GM19455 (cell line): Measurements from ENCODE around the gene SIAH3.

Experiments used
- ATAC-seq: cut with Tn5 transposase; IDR thresholded peaks from one replicate; pipeline ENCODE4 v1.9.1; 2021; ENCODE audit not compliant: unreplicated experiment

The SIAH3 gene

DNA sequence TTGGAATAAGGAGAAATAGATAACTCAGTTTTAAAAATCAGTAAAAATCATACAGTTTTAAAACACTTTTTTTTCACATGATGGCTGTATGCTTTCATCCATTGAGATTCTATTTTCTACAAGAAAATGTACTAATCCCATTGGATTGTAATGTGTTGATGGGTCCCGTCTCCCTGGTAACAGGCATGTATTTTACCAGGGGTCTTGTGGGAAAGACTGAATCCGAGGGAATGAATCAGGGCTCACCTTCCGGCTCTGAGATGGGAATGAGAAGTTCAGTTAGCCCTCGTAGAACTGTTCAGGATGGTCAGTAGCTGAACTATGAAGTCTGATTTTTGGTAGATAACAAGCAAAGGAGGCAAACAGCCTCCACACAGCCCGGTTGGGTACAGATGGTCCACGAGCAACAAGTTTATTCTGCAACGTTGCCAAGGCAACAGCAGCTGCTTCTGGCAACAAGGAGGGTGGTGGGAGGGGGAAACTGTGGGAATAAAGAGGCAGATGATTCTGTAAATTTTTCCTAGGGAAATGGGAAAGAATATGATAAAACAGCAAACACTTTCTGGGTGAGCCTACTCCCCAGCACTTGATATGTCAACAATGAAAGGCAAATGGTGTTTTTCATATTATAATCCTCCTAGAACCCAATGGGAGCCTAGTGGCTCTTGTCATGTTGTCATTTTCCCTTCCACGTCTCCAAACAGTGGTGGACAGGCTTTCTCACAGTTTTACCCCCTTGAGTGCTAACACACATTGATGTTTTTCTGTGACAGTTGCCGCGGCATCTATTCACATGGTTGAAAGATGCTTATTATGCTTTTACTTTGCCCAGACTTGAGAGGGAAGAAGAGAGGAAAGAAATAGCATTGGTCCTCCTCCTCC is 12.4 kb upstream of the SIAH3 start:
- no peak for ATAC-seq

DNA sequence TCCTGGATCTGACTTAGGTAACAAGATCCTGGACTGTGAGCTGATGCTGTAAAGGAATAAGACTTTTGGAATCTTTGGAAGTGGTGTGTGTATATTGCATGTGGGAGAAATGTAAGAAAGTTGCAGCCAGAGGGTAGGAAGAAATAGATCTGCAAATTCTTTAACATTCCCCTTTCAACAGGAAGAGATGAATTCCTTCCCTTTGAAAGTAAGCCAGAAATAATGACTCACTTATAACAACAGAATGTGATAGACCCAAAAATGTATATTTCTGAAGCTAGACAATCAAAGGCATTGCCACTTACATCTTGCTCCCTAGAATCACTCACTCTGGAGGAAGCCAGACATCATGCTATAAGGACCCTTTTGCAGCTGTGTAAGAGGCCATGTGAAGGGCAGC is 9.8 kb upstream of the SIAH3 start:
- ATAC-seq: no peak

DNA sequence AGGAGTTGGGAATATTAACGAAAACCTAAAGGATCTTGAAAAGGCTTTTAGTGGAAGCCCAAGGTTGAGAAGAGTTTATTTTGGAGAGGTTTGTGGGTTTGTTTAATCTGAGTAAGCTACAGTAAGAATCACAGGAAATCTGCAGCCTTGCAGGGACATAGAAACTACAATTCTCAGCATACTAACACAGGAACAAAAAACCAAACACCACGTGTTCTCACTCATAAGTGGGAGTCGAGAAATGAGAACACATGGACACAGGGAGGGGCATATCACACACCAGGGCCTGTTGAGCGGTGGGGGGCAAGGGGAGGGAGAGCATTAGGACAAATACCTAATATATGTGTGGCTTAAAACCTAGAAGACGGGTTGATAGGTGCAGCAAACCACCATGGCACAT is 8.7 kb upstream of the SIAH3 start:
- ATAC-seq: no peak

DNA sequence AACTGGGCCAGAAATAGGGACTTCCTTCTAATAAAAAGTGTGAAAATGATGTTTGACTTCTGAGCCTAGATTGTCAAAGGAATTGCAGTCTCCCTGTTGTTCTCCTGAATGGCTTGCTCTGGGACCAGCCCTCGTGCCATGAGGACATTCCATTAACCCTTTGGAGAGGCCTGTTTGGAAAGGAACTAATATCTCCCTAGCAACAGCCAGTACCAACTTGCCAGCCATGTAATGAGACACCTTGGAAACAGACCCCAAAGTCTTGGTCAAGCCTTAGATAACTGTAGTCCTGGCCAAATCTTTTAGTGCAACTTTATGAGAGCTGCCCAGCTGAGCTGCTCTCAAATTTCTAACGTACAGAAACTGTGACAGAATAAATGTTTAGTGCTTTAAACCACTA is 8.2 kb upstream of the SIAH3 start:
- no peak for ATAC-seq

DNA sequence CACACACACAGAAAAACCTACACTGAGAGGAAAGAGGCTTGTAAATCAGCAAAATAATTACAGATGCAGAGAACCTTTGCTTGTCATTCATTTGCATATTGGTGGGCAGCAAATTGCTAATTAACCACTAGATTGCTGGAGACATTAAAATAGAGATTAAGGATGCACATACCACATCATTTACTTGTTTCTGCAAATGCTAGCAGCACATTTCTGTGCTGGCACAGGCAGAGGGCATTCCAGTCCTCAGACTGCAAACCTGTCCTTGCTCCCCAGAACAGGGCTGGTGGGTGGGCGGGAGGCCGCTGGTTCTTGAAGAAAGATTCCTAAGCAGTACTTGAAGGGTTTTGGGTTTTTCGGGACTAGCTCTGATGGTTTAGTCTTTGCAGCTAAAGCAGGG is 941 bp upstream of the SIAH3 start:
- ATAC-seq: no peak

DNA sequence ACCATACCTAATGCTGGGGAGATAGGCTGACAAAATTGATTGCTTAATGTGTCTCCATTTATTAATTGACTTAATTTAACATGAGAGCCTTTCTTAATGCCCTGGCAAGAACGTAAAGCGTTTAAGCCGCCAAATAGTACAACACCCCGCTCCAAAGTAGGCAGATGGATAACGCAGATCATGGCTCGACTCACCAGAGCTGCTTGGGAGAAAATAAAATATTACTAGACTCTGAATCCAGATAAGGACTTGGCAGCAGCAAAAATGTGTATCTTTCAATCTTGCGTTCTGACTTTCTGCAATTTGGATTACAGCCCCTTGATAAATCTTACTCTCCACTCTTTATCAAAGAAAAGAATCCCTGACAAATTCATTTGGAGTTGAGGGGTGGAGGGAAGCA is 403 bp upstream of the SIAH3 start:
- ATAC-seq: no peak

DNA sequence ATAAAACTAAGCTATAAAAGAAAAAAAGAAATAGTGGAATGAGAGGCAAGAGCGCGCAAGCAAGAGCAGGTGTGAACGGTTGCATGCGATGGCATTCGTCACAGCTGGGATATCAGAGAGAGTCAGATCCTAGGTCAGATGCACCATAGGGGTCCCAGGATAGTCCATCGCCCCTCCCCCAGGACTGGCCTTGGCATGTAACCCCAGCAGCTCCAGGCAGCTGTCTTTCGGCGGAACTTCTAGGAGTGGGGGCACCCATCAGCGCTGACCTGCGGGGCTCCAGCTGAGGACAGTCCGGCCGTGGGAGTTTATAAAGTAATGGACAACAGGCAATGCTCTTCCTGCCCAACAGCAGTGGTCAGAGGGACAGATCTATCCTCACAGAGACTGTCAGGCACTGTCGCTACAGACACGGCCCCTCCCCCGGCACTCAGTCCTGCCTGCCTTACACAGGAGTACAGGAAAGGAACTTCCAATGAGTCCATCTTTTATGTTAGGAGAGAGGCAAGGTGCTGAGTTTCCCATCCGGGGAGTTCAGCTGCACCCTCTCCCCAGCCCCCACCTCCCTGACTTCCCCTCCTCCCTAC is 1.4 kb downstream of the SIAH3 start:
- no peak for ATAC-seq

DNA sequence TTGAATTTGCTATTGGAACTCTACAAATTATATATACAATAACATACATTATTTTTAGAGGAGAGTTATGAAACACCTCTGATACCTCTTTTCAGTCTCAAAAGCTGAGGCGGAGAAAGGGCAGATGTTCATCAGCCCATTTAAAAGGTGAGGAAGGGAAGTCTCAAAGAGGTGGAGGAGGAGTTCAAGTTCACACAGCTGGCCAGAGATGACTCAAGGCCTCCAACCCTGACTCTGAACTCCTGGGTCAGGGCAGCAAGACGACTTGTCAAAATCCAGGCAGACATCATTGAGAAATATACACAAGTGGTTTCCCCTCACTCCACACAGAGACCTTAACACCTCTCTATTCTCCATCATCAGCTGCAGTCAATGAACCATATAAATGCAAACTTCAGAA is 2.1 kb downstream of the SIAH3 start:
- no peak for ATAC-seq

DNA sequence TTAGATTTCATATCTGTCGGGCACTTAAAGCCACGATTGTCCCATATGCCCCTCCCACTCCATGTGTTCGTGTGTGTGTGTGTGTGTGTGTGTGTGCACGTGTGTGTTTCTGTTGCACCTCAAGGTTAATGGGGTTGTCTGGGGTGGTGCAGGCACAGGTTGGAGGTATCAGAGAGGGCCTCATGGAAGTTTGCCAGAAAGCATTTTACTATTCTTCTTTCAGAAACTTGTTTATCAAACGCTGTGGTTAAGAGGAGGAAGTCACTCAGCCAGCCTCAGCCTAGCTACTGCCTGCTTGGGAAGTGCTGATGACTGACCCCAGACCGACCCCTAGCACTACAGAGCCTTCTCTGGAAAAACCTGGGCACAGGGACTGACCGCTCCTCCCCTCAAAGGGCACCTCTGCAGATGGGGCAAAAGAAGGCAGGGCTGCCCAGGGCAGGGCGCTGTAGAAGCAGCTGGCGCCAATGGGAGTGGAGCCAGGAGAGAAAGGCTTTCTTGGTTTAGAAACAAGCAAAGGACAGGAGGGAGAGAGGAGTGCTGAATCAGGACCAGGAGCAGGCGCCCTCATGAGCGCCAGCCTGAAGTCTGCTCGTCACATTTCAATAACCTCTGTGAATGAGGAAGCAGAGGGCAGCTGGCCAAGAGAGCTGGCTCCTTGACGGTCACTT is 3.9 kb downstream of the SIAH3 start:
- ATAC-seq: no peak

DNA sequence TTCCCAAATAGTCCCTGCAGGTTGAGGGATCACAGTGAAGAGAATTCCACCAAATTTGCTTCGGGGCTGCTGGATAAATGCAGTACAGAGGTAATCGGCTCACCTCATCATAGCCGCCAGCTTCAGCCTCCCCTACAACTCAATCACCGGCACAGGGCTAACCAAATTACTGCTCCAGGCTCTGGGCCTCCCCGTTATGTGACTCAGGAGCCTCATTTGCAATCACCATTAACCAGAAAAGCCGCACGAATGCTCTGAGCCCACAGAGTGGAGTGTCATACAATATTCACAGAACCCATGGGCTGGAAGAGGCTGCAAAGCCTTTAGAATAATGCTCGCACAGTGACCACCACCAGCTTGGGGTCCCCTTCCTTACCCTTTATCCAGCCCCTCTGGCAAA is 4.9 kb downstream of the SIAH3 start:
- no peak for ATAC-seq

DNA sequence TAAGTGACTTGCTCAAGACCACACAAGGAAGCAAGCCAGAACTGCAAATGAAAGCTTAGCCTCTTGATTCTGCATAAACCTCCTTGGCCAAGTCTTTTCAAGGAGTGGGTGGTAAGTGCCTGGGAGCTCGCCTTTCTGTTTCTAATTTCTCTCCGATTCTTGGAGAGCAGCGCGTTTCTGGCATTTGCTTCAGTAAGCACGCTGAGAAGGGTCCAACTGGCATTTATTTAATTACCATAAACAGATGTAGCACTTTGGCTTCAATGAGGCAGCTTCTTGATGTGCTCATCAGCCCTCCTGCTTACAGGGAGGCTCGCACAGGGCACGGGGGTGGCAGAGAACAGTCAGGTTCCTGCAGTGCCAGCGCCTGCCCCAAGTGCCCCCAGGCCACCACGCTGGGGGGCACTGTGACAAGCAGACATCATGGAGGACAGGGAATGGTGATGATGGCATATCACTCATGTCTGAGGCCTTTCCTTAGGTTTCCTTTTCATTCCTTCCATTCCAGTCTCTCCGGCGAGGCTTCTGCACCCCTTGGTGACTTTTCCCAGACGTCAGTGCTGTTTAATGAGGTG is 13.3 kb downstream of the SIAH3 start:
- ATAC-seq: no peak

DNA sequence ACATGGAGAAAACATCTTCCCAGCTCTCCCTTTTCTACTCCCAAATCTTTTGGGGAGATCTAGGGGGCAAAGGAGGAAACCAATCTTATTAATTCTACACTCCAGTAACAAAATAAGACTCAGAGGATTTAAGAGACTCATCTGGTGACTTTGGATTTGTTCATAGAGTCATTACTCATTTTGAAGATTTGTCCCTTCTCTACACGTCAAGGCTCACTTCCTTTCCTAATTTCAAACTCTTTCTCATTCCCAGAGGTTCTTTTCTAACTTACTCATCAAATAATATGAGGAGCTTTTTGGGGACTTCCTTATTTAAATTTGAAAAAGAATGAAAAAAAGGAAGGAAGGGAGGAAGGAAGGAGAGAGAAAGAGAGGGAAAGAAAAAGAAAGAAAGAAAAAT is 14.4 kb downstream of the SIAH3 start:
- ATAC-seq: no peak

DNA sequence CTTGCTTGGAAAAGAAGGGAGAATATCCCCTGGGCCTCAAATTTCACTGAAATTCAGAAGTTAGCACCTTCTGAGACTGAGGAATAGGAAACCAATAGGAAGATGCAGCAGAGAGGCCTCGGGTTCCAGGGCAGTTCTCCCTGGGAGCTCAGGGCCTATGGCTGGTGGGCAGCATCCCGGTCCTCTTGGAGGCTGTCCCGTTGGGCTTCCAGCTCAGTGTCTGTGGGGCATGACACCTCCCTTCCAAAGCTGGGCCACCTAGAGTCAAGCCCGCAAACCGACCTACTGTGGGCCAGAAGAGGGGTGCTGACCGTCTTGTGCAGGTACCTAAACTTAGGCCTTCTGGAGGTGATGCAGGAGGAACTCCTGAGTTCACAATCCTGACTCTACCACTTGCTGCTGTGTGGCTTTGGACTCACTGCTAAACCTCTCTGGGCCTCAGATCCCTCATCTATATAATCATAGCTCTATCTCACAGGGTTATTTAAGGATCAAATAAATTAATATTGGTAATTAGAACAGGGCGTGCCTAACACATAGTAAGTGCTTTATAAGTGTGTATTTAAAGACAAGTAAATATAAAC is 17.1 kb downstream of the SIAH3 start:
- ATAC-seq: no peak

DNA sequence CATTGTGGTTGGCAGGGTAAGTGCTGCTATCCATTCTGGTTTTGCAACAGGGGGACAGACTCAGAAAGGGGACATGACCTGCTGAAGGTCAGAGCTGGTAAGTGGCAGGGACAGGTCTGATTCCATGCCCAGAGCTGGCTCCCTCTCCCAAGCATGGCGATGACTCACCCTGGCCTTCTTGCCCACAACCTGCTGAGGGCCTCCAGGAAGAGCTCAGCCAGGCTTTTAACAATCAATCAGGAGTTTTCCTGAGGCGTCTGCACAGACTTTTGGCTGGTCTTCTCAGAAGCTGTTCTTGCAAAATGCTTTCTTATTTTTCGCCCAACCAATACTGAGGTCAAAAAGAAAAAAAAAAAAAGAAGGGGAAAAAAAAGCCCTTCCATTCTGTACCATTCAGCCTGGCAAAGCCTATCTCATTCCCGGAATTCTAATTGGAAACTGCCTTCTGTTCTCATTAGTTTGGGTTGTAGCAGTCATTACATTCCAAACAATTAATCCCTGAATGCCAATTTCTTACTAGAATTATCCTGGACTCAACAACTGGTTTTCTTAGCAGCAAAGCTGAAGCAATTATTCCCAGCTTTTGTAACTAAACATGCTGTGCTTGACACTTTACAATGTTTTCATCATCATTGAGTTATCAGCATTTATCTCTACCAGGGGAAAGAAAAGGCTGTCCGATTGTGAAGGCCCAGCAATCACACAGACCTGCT is 17.7 kb downstream of the SIAH3 start:
- no peak for ATAC-seq

DNA sequence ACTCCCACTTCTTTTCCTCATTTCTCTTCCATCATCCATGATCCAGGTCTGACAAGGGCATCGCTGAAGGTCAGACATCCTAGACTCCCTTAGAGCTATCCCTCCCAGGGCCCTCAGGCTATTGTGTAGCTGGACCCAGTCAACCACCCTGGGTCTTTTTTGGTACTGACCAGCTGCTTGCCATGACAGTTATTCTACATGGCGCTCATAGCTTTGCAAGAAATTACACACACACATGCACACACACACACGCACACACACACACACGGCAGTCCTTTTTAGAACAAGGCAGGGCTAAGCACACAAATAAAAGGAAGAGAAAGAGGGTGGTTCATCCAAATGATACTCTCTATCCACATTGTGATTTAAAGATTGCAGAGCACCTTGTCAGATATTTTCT is 18.3 kb downstream of the SIAH3 start:
- ATAC-seq: no peak

DNA sequence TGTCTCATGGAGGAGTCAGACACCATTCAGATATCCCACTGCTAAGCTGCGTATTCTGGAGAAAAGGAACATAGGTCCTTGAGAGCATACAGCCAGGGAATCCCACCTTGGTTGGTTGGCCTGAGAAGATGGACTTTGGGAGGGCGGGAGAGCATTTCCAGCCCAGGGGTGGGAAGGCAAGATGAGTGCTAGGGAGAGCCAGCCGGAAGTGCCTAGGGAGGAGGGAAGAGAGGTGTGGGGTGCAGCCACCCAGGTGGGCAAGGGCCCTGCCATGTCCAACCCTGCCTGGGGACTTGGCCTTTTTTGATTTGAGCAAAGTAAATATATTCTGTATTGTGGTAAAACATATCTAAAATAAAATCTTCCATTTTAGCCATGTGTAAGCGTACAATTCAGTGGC is 19.7 kb downstream of the SIAH3 start:
- ATAC-seq: no peak

DNA sequence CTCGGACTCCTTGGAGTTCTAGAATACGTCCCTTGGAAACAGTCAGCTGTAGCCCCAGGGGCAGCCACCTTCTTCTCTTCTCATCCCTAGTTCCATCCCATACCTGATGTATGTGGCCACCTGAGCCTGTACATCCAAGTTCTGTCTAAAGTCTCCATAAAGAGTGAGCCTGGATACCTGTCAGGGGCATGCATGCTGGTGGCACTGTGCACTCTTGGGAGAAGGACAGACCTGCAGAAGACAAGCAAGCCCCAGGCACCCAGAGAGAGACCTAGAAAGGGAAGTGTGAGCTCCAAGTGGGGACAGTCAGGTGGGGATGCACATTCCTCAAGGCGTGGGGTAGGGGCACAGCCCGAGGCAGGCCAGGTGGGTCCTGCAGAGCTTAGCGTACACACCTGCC is 21.4 kb downstream of the SIAH3 start:
- ATAC-seq: no peak

DNA sequence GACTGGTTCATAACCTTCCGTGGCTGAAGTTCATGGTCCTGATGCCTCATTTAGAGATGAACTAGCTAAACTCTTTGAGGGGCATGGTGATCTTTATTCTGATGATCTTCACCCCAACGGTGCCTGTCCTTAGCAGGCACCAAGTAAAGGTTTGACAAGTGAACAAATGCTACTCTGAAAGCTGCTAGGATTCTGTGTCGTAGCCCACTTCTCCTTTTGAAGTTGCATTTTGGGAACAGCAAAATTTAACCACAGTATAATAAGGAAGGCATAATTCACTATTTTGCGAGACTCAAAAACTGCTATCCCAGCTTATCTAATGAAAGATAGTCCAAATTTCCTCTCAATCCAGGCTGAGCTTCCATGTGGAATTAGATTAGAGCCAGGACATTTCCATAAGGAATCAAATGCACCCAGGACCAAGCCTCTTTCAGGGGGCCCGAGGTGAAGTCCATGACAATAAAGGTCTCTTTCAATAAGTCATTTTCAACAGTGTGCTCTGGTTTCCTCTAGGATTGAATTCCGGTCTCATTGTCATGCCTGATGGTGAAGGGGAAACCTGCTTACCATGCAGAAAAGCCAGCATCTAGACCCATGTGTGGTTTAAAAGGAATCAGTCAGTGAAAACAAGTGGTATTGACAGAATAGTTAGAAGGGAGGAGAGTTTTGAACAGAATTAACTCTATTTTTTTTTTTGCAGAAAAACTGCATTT is 23.1 kb downstream of the SIAH3 start:
- no peak for ATAC-seq

DNA sequence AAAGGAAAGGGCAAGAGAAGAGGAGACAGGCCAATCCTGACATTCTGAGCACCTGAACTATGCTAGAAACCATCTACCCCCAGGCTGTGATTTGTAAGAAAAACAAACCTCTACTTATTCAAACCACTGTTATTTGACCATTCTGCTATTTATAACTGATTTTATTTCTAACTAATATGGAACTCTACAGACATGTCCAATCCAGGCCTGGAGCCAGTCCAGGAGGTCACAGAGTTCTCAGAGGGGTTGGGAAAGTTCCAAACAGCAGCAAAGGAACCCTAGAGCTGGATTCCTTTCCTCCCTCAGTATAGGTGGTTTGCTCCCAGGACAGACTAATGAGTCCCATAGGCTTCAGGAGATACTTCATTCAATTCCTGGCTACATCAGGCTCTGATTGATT is 24.2 kb downstream of the SIAH3 start:
- no peak for ATAC-seq

DNA sequence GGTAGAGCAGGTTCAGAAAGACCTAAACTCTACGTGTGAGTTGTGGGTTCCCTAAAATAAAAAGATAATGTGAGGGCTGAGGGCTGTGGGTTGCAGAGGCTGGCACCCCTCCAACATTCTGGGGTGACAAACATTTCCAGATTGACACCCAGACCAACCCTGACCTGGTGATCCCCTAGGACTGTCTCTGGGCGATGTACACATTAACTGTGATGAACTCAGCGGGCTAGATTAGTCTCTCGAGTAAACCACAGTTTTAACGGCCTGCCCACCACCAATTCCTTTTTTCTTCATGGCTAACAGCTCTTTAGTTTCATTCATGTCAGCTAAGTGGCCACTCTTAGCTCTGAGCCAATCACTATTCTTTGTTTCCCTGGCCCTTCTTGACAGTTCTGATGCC is 24.8 kb downstream of the SIAH3 start:
- no peak for ATAC-seq

DNA sequence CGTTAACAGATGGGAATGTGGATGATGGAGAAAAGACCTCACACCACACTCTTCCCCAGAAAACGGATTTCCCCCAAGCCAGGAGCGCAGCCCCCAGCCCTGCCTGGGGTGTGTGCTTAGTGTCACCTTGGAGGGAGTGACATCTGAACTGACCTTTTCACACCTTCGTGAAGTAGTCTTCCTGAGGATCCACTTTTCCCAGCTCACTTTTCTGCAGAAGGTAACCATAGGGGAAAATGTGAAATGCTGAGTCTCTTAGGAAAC is 26.2 kb downstream of the SIAH3 start:
- ATAC-seq: no peak
